Measurements from ENCODE around the gene KCNK6. TPM values are rescaled to one million over a fixed set of nuclear protein-coding genes. Genes with fewer than 3 reads are reported as not detected.
A peak's percentile ranks its signal among the peaks of the same experiment; 100 is the strongest.

The KCNK6 gene
- total and polyA plus RNA-seq, 2 of the 8 experiments (the other 6 are each of a cell fraction or from before 2014, with no cell fraction given): 10.6 to 13.3 TPM

- Histone ChIP-seq H4K20me1 (replicated peaks in 1 of 2; ENCODE audit: control insufficient read depth in 1 of 2, insufficient read depth in 2 of 2, low read length in 2 of 2) (peaks cover 22 to 33% of the 10 kb centered on the region in 2 experiments), H2BK12ac (ENCODE audit: low read depth, low read length) (no peak overlapping the region), H2BK15ac (ENCODE audit: low read length) (no peak overlapping the region), H4K5ac (ENCODE audit: insufficient read length, low read depth, low read length) (no peak overlapping the region), H3K4me2 (ENCODE audit: insufficient read depth in 1 of 2, low read depth in 2 of 2, low read length in 2 of 2) (no peak overlapping the region), H3K9ac (replicated peaks in 1 of 4; ENCODE audit: extremely low read depth in 1 of 4, low read depth in 3 of 4, low read length in 3 of 4) (no peak overlapping the region; a peak in 1 of 7 replicates), H3K4me1 (replicated peaks in 1 of 4; ENCODE audit: control insufficient read depth in 3 of 4, insufficient read depth in 4 of 4, low read length in 3 of 4) (no peaks in the 10 kb centered on the region; a peak in 1 of 7 replicates), H3K36me3 (ENCODE audit: control insufficient read depth in 2 of 4, insufficient read depth in 4 of 4, low read length in 3 of 4) (peaks cover 2 to 23% (median 7%) of the 10 kb centered on the region in 4 experiments; a peak in 7 of 8 replicates), H3K79me2 (ENCODE audit: control insufficient read depth in 1 of 2, insufficient read depth in 2 of 2, low read length in 2 of 2) (peaks cover 8 to 59% of the 10 kb centered on the region in 2 experiments), H2BK120ac (replicated peaks; ENCODE audit: low read depth, low read length) (no peak overlapping the region), H2AK5ac (ENCODE audit: low read depth, low read length) (no peak overlapping the region), H2BK20ac (ENCODE audit: low read length) (no peak overlapping the region), H3K23ac (ENCODE audit: insufficient read length) (no peak overlapping the region), H3K56ac (replicated peaks; ENCODE audit: insufficient read length, low read depth, low read length) (peak overlapping the region; percentile 22), H2BK5ac (ENCODE audit: low read depth, low read length) (peak overlapping the region; percentile 71), H3K18ac (ENCODE audit: extremely low read depth, low read length) (no peak overlapping the region), H3K23me2 (ENCODE audit: low read depth, low read length) (no peaks in the 10 kb centered on the region), H3K27me3 (replicated peaks in 1 of 4; ENCODE audit: control insufficient read depth in 3 of 4, extremely low read depth in 1 of 4, insufficient read depth in 3 of 4, low read length in 3 of 4) (no peaks in the 10 kb centered on the region), H3K14ac (ENCODE audit: insufficient read length) (no peak overlapping the region), H3K4me3 (ENCODE audit: extremely low read depth in 1 of 4, insufficient read depth in 2 of 4, low read depth in 3 of 4, low read length in 4 of 4) (no peak overlapping the region), H2AFZ (ENCODE audit: low read length) (no peak overlapping the region), H3K4ac (replicated peaks; ENCODE audit: insufficient read length, low read depth, low read length) (no peak overlapping the region), H4K8ac (ENCODE audit: extremely low read depth, insufficient read depth, low read length) (no peak overlapping the region), H3K79me1 (ENCODE audit: low read depth, low read length) (peaks cover 25% of the 10 kb centered on the region), H3K27ac (ENCODE audit: low read depth, low read length) (no peak overlapping the region), H3K9me3 (ENCODE audit: insufficient read depth in 2 of 2, low read depth in 1 of 2, low read length in 1 of 2) (no peaks in the 10 kb centered on the region), H4K91ac (replicated peaks; ENCODE audit: insufficient read length, low read length) (no peak overlapping the region)
- ChIA-PET POLR2A (ENCODE audit: partially characterized antibody) (interaction anchor here (1.0 to 1.5 kb wide), 4 partner anchors 13 to 24 kb away, joined by 3 to 9 read pairs (median 3); partner anchors contain the start of gene SPINT2), CTCF (ENCODE audit: partially characterized antibody) (interaction anchor here (0.6 to 1.2 kb wide), 3 partner anchors 12 to 55 kb away, joined by 3 to 5 read pairs (median 5); no protein-coding TSS in a partner anchor)
- no peak for DNase-seq (ENCODE audit: low read depth in 1 of 2, low spot score in 2 of 2)
- 81% methylated on average over 7 of the region's 7 CpGs; no CpG with 5 or more reads in 1 of the 2 experiments for WGBS, 2 experiments (ENCODE audit: extremely low coverage in 1 of 2, insufficient coverage in 1 of 2, insufficient read length in 1 of 2, insufficient replicate concordance in 2 of 2, low coverage in 1 of 2, low lambda C conversion rate in 2 of 2, missing lambda C conversion rate in 1 of 2)
- FAIRE-seq: no peak
- TF ChIP-seq NANOG (IDR thresholded peaks at IDR 0.05; ENCODE audit: insufficient read depth, low read depth, low read length, poor library complexity, severe bottlenecking) (no peak), TAF7 (optimal IDR thresholded peaks at IDR 0.05; ENCODE audit: borderline replicate concordance, low read depth, low read length) (no peak), CBX8 (IDR thresholded peaks at IDR 0.05; ENCODE audit: borderline replicate concordance, low read depth, low read length) (no peak), SRF (IDR thresholded peaks at IDR 0.05; ENCODE audit: low read depth, low read length) (no peak), HDAC6 (IDR thresholded peaks at IDR 0.05; ENCODE audit: low read depth, low read length) (no peak), SP2 (IDR thresholded peaks at IDR 0.05; ENCODE audit: low read length) (no peak), ATF3 (IDR thresholded peaks at IDR 0.05; ENCODE audit: insufficient read depth, low read depth, low read length) (no peak), FOSL1 (IDR thresholded peaks at IDR 0.05; ENCODE audit: insufficient read depth, low read depth, low read length) (no peak)
These were observed 37.7 kb upstream of the KCNK6 start for GRCh38 chr19:38281811-38282566.

Data from H1 (cell line).